GM20431 (cell line): ENCODE results near the gene TMEM164.

Experiments used
- in situ Hi-C: fragments of 300-500 bp; cut with MseI, MboI; formaldehyde crosslinking; loops from one replicate; pipeline ENCODE4 v1.15.0; 2020; ENCODE audit warnings: low sequenced_read_pairs; ENCODE audit not compliant: unreplicated experiment

TMEM164 gene

DNA sequence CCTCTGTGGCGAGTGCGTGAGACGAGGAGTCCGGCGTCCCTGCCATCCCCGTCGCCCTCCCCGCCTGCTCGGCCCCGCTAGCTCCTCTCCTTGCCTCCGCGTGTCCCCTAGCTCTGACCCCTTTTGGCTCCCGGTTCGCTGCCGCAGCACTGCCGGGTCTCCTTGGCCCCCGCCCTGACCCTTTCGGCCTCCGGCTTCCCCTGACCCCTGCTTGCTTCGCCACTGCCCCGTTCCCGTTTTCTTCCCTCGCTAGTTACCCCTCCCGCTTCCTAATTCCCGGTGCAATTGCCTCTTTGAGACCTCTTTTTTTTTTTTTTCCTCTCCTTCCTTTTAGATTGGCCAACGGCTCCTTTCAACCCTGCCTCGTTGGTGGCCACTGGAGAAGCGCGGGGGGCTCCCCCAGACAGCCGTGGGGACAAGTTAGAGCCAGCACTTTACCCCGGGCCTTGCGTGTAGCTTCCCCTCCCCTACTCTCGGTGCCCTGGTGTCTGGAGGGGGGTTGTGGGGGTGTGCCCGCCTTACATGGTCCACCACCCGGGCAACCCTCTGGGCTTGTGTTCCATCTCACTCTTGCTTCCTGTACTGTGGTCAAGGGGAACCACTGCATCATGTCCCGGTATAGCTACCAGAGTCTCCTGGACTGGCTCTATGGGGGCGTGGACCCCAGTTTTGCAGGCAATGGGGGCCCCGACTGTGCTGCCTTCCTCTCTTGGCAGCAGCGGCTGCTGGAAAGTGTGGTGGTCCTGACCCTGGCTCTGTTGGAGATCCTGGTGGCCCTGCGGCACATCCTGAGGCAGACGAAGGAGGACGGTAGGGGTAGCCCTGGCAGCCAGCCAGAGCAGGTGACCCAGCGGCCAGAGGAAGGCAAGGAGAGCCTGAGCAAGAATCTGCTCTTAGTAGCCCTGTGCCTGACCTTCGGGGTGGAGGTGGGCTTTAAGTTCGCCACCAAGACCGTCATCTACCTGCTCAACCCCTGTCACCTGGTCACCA is 548 bp downstream of the TMEM164 start:
- in situ Hi-C loops, result no loop called here

GRCh38 chrX:110004215-110004614 is 1.3 kb downstream of the TMEM164 start:
- in situ Hi-C loops, result no loop called here

DNA sequence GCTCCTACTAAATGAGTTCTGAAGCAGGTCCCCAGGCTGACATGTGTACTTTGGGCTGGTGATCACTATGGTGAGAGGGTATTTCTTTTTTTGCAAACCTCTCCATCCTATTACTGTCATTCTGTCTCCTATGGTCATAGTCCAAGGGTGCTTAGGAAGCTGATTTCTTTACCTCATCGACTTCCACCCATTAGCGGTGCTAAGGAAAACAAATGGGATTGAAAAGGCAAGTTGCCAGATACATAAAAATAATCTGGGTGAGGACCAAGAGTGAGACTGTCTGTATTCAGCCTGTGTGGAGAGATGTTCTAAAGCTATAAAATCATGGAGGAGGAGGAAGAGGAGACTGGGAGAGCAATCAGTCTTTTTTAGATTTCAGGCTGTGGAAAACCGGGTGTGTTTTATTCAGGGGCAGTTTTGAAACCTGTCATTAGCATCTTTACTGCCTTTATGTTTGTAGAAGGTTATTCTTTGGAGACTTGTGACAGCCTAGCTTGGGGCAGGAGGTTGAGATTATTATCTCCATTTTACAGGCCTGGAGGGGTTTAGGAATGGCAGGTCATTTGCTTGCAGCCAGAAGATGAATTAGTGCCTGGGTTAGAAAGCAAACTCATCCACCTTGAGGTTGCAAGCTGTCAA is 1.9 kb downstream of the TMEM164 start:
- in situ Hi-C loops, result no loop called here

- in situ Hi-C loops, result no loop called here
These were observed 3.2 kb downstream of the TMEM164 start for GRCh38 chrX:110006161-110006560.

- in situ Hi-C loops, result no loop called here
These were observed 4.0 kb downstream of the TMEM164 start for GRCh38 chrX:110006821-110007375.

GRCh38 chrX:110008011-110008635 is 5.2 kb downstream of the TMEM164 start:
- in situ Hi-C loops, result no loop called here

- in situ Hi-C loops, result no loop called here
These were observed 10.0 kb downstream of the TMEM164 start for GRCh38 chrX:110012818-110013485.

DNA sequence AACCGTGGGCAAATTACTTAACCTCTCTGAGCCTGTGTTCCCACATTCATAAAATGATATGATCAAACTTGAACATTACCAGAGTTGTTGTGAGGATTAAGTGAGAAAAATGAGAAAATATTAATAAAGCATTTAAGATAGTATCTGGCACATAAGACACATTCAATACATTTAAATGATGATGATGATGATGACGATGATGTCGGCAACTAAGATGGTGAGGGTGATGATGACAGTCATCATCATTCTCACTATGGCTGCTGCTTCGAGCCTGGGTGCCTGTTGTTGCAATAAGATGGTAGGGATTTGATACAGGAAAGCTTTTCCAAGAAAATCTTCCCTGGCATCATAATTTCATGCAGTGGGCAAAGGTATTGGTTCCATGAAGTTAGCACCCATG is 11.1 kb downstream of the TMEM164 start:
- in situ Hi-C loops, result no loop called here

DNA sequence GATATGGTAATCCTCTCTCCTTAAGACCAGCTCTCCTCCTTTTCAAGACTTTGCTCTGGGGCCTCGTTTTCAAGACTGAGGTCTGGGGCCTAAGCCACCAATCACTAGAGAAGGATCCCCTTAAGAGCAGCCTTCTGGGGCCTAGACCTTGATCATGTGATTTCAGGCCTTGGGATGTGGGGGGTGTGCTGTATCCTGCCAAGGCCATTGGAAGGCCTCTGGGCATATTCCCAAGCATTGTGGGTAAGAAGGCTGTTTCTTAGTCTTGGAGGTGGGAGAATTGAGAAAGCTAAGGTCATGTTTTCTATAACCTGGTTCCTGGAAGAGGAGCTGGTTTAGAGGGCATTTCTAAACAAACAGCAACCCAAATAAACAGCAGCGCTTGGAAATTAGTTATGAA is 12.1 kb downstream of the TMEM164 start:
- in situ Hi-C loops, result no loop called here

DNA sequence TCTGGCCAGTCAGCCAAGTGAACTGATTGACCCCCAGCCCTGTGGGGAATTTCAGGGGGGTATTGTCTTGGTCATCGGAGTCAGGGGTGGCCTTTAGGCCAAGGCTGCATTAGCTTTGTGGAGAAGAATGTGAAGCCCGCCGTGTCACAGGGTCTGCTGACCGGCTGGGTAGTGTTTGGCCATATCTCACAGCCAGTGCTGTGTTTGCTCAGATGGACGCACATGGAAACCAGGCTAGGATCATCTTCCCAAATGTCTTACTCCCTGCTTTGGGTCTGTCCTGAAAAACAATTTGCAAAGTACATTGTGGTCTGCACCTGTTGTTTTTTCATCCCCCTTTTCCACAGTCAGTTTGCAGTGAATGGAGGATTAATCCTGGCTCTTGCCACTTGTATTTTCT is 13.0 kb downstream of the TMEM164 start:
- in situ Hi-C loops, result no loop called here

- in situ Hi-C loops, result no loop called here
These were observed 17.6 kb downstream of the TMEM164 start for GRCh38 chrX:110020536-110020935.

DNA sequence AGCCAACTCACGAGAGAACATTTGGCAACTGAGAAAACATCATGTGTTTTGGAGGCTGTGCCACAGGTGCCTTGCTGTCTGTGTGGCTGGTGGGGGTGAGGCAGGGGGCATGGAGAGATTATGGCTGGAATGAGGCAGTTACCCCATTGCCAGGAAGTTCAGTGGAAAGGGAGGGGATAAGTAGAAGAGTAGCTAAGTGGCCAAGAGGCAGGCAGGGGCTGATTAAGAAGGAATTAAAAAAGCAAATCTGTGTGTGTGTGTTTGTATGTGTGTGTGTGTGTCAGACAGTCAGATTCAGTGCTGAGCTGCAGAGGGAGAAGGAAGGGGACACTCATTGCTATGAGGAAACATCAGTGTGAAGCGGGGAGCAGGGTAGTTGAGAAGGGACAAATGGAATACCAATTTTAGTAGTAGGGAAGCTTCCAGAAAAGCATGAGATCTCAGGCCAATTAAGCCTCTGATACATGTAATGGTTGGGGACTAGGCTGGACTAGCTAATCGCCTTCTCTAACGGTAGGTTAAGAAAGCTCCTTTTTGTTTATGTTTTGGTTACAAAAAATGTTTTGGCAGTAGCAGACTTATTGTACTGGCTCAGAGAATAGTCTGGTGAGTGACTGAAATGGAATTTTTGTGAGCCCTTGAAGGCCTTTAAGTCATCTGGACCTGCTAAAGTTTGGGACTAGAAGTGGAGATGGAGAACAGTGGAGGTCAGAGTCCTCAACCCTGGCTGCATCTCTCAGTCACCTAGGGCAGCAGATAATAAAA is 18.5 kb downstream of the TMEM164 start:
- in situ Hi-C loops, result no loop called here

- in situ Hi-C loops, result no loop called here
These were observed 19.9 kb downstream of the TMEM164 start for GRCh38 chrX:110022599-110023448.

GRCh38 chrX:110025395-110025794 is 22.5 kb downstream of the TMEM164 start:
- in situ Hi-C loops, result no loop called here

DNA sequence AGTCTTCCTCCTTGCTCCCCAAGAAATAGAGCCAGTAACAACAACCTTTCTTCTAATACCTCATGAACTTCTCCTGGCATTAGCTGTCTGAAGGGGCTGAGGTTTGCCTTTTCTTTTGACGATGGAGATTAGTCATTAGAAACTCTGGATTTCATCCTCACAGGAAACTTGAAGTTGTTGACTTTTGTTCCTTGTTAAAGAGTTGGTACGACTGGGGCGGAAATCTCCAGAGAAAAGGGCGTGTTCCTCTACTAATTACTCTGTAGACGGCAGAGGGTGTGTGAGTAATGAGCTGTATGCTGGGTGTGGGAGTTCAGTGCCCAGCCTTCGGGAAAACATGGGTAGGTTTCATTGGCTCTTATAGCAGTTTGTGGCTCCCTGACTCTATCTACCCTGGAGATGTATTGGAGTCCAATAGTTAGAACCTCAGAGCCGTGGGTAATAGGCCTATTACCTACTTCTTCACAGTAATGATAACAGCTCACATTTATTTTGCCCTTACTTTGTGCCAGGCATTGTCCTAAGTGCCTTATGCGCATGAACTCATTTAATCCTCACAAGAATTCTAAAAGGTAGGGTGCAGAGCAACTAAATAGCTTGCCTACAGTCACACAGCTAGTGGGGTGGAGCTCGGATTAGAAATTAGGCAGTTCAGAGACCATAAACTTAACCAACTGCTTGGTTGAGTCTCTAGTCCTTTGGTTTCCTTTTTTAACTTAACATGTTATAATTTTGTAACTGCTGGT is 23.4 kb downstream of the TMEM164 start:
- in situ Hi-C loops, result no loop called here

- in situ Hi-C loops, result no loop called here
These were observed 29.7 kb downstream of the TMEM164 start for GRCh38 chrX:110032534-110033147.

DNA sequence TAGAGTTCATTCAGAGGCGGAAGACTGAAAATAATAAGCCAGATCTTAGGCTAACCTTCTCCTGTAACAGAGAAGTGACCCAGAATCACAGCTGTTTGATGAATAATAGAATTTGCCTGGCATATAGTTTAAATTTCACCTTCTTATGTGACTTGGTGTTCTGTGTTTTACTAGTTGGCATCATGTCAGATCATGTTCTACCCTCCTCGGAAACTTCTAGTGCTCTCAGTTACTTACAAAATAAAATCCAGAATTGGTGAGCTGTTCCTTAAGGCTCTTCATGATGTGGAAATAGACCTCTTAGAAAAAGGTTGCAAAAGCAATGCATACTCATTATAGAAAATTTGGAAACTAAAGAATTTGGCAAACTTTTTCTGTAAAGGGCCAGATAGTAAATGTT is 31.1 kb downstream of the TMEM164 start:
- in situ Hi-C loops, result no loop called here
